AG08396 (cell line): ENCODE data around the gene KRIT1.
A peak's percentile ranks its signal among the peaks of the same experiment; 100 is the strongest.
"Not testable (repeated sequence)": the region's sequence is repeated elsewhere in the genome, so short reads cannot be mapped to it uniquely, and the experiment has no call there.

Experiments
- DNase-seq: peaks from one replicate; pipeline ENCODE4 v3.0.0; 2012; ENCODE audit warnings: low spot score, mixed read lengths

KRIT1 gene

DNA sequence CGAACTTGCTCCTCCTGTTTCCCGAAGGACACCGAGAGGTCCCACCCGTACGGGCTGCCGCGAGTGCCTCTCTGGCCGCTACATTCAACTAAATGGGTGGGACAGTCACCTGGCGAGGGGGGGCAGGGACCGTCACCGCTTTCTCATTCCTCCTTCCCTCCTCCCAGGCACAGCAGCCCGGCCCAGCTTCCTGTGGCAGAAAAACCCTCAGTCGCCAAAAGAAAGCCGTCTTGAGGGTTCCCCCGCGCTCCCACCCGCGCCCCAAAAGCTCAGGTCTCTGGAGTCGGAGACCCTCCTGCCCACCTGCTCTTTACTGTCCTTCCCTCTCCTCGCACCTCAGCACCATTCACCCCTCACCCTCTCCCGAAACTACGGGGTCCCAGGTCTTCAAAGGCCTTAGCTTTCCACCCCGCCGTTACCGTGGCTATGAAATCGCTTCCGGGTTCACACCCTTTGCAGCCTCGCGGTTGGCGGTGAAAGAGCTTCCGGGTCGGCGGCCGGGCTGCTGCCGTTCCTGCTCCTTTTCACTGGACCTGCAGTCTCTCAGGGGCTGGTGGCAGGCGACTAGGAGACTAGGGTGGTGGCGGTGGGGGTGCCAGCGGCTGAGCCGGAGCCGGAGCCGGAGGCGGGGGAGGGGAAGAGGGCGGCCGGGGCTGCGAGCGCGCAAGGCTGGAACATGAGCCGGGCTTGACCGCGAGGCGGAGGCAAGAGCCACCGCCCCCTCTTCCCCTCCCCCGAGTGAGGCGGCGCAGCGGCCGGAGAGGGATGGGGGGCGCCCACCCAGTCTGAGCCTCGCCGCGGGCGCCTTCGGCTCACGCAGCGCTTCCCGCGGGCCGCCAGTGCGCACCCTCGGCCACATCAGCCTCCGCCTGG lies at the start of gene KRIT1, which contains the start of gene ANKIB1:
Gene KRIT1, minus strand, starts transcription at position 428 of the 873 bp plus-strand sequence. CDS start 3,779 bp downstream, outside the sequence.
Gene ANKIB1, plus strand, starts transcription at position 488 of the 873 bp plus-strand sequence. CDS start 49,005 bp downstream, outside the sequence.
- DNase-seq, result peak; percentile 87

DNA sequence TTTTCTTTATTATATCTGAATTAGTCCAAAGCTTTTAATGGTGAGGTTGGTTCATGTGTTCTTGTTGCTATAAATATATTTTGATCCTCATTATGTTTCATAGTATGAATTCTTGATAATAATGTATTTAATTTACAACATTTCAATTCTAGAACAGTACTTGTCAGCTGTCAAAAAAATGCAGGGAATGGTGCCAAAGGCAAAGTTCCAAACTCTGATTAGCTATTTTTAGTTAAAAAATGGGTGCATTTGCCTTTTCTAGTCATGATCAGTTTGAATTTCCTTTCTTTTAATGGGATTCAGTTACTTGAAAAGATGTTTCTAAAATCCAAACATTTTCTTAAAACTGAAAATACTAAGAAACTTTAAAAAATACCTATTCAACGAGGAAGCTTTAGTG lies 49.7 kb upstream of the KRIT1 start:
- DNase-seq, result no peak

DNA sequence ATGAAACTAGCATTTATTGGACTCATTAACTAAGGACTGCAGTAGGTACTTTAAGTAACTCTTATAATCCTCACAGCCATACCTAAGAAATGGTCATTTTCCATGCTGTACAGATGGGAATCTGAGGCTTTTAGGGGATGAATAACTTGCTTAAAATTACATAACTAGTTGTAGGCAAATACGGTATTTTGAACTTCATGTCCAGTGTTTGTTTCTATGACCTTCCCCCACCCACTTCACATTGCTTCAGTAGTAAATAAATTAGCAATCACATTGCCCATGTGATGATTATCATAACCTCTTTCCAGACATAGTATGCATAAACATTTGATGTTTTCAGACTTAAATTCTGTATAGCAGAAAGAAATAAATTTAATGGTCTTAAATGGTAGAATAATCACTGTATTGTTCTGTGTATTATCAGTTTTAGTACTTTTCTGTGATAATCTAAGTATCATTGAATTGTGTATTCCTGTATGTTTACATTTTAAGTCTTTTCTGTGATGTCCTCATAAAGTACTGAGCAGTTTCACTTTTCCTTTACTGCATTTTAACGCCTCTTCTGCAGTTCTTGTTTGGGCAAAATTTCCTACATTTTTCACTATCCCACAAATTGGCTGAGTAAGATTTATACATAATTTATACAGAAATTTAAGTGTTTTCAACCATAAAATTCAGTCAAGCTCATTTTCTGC lies 48.3 kb upstream of the KRIT1 start:
- no peak for DNase-seq

DNA sequence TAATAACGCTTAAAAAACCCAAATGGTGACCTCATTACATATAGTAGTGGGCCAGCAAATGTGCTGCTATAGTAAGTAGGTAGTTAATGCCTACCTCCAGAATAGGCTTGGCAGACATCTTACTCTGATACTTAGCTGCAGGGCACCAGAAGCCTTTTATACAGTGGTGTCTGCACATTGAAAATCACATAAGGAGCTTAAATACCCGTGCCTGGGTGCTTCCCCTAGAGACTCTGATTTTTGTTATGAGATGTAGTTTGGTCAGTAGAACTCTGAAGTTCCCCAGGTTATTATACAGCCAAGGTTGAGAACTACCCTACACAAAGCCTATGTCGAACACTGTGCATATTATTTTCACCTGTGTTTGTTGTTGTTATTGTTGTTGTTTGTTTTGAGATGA lies 47.3 kb upstream of the KRIT1 start:
- no peak for DNase-seq

DNA sequence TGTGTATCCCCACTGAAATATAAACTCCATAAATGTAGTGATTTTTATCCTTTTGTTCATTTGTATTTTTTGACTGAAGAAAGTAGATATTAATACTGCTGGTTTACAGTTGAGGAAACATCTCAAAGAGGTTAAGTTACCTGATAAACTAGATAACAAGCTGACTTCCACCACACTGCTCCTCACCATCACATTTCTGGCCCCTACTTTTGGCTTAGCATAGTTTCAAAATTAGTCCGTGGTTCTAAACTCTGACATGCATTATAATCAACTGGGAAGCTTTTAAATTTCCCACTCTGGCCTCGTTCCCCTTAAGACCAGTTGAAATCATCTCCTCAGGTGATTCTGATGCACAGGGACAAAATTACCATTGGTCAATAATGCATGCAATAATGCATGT lies 43.6 kb upstream of the KRIT1 start:
- no peak for DNase-seq

DNA sequence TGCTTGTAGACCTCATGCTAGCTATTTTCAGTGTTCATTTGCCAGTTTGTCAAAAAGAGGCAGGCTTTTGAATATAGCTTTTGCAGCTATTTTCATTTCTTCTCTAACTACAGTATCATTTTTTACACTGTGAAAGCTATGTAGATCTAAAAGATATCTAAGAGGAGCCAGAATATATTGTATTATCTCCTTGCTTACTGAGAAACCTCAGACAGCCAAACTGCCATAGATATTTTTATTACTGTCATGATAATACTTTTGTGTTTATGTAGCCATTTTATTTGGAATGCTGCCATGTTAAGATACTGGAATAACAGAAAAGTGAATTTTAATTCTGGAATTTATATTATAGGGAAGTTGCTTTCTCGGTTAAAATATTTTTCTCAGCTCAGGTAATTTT lies 37.2 kb upstream of the KRIT1 start:
- DNase-seq, result no peak

DNA sequence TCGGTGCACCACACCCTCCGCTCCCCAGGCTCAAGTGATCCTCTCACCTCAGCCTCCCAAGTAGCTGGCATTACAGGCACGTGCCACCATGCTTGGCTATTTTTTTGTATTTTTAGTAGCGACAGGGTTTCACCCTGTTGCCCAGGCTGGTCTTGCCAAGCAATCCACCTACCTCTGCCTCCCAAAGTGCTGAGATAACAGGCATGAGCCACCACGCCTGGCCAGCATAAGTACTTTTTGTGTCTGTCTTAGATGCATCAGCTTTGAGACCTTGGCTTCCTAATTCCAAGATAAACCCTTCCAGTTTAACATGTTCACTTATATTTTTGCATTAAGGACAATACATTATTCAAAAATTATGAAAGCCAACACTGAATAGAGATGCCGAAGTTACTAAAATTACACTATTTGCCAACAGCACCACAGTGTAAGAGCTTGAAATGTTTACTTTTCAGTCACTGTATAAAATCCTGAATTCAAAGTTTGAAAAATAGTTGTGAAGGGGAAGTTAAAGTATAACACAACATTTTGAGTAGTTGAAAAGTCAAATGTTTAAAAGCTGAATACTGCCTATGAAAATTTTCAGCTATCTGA lies 36.6 kb upstream of the KRIT1 start:
- no peak for DNase-seq

DNA sequence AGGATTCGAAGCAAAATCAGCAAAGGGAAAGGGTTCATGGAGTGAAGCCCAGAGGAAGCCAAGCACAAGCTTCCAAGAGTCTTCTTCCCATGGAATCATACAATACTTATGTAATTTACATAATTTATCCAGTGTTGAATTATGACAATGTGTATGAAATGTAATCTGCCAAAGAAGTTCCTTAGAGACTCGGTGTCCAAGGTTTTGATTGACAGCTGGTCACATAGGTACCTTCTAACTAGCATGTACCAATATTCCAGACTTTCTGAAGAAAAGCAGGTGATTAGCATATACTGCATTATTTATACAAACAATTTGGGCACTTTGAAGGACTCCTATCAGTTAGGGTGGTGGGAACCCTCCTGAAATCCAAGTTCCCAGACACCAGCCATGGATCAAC lies 35.3 kb upstream of the KRIT1 start:
- no peak for DNase-seq

DNA sequence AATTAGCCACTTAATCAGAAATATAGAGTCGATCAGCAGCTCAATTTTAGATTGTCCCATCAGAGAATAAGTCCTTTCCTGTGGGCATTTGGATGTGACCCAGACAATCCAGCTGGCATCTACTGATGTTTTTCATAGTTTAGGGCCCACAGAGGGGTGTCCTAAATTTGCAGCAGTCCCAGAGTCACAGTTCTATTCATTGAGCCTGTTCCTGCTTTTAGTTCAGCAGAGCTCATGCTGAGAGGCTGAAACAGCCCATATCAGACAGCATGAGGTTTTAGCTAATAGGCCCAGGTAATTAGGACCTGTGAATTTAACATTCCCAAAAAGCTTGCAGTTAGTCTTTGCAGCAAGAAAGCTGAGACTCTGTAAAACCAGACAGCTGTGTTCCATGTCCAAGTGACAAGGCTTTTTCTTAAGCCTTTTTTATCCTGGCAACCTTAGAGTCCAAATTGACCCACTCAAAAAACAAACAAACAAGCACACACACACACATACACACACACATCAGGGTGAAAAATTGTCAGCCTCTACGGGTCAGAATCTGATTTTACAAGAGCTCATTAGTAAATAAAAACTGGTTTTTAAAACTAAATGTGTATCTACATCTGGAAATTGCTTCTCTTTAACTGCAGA lies 33.8 kb upstream of the KRIT1 start:
- DNase-seq, result no peak

DNA sequence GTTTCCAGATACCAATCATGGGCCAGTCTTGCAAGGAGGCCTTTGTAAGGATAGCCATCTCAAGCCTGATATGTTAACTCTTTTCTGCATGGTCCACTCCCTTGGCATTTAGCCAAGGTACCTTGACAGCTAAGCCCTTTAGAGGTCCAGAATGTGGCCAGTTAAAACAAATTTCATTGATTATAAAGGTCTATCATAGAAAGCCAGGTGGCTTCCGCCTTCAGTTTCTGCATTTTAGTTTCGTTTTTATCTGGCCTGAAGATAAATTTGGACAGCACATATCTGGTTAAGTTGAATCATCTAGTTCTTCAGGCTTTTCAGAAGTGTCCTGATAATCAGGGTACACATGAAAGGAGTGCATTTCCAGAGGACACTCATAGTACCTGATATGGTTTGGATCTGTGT lies 30.7 kb upstream of the KRIT1 start:
- DNase-seq, result no peak

DNA sequence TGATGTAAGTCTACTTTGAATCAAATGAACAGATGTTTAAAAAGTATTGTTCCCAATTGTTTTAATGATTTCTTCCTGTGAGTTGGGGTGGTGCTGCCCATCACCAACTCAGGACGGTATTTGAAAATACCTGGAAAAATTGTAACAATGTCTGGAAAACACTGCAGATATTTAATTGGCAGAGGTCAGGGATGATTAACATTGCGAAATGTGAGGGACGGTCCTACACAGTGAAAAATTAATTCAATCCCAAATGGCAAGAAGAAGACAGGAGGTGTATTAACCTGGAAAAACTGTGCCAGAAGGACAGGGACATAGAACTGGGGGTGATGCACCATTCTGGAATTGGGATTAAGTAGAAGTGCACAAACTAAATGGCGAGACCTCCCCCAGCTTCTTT lies 29.6 kb upstream of the KRIT1 start:
- no peak for DNase-seq

DNA sequence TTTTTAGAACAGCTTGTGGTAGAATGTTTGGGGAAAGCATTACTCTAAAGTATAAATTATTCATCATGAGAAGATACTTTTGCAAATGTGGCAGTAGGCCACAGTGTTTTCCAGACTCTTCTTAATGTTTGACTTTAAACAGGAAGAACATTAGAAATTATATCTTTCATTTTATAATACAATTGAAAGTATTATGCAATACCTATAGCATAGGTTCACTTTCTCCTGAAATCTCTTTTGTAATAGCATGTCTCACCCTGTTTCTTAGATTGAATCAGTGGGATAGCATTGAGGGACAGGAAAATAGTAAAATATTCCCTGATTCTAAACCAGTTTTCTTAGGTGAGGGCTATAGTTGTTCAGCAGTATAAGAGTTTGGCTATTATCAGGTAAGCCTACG lies 23.2 kb upstream of the KRIT1 start:
- DNase-seq, result no peak

DNA sequence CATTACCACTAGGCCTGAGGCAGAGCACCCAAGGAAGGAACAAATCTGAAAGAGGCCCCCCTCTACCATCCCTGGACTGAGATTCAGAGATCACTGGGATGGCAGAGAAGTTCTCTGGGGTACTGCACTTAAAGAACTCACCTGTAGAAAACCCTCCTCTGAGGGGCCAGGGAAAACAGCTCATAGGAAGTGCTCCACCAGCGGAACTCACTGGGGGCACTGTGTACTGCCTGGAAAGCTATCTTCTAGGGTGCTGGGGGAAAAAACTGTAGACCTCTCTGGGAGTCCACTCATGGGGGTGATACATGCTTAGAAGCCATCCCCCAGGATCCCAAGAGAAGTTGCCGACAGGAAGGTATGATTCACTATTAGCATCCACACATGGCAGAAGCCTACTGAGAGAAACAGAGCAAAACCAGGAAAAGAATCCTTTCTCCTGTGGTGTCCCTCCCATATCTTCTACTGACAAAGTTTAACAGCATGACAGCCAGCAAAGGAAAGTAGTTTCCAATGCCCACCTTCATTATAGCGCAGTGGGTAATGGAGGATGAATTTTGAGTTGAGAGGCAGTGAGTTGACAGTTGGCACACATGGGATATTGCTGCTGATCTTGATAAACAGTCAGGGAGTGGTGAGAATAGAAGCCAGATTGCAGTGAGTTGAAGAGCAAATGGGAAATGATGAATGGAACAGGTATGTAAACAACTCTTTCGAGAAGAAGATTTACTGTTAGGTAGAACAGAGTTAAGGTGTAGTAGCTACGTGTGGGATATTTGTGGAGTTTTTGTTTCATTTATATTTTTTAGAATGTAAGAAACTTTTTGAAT lies 20.9 kb upstream of the KRIT1 start:
- DNase-seq, result no peak

DNA sequence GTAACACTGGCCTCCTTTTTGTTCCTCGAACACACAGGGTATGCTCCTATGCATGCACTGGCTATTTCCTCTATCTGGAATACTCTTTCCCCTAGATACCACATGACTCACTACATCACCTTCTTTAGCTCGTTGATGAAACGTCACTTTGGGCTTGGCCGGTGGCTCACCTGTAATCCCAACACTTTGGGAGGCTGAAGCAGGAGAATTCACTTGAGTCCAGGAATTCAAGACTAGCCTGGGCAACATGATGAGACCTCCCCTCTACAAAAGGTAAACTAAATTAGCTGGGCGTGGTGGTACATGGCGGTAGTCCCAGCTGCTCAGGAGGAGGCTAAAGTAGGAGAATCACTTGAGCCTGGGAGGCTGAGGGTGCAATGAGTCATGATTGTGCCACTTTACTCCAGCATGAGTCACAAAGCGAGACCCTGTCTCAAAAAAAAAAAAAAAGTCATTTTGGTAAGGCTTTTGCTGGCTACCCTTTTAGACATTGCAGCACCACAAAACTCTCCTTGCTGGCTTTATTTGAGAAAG lies 14.6 kb upstream of the KRIT1 start:
- DNase-seq, result no peak

DNA sequence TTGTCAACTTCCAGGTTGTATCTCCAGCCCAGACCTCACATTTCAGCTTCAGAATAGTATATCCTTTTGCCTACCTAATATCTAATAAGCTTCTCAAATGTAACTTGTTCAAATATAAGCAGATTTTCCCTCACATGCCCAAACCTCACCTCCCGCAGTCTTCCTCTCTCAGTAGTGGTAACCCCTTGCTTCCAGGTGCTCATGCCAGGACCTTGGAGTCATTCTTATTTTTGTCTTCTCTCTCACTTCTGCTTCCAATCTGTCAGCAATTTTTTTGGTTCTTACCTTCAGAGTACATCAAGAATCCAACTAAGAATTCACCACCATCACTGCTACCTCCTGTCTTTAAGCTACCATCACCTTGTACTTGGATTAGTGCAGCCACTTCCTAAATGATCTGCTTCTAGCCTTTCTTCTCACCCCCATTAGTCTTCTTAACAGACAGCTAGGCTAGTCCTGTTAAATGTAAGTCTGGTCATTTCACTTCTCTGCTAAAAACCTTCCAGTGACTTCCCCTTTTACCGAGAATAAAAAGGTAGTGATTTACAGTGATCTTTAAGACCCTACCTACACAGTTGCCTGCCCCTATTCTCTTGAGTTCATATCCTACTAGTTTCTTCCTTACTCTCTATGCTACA lies 14.0 kb upstream of the KRIT1 start:
- DNase-seq, result no peak

DNA sequence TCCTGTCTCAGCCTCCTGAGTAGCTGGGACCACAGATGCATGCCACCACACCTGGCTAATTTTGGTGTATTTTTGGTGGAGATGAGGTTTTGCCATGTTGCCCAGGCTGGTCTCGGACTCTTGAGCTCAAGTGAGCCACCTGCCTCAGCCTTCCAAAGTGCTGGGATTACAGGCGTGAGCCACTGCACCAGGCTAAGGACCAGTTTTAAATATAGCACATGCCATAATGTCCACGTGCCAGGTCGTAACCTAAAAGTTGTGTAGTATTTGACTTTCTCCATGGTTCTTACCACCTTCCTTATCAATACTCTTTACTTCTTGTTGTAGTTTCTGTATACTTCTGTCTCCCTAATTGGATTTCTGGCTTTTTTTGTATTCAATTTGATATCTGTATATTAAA lies 13.3 kb upstream of the KRIT1 start:
- no peak for DNase-seq

DNA sequence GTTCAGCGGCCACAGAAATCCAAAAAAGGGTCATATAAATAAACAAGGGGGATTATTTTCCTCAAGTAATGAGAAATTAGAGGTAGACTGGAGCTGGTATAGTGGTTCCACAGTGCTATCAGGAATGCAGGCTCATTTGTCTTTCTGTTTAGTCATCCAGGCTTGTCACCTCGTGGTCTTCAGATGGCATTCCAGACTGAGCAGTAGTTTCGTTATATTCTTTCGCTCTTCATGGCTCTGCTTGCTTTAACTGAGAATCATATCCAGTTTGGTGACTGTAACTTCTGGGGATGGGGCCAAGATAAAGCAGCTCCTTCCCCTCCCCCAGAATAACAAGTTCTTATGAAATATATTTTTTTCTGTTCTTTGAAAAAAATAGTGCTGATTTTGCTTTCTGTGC lies 9.6 kb upstream of the KRIT1 start:
- peak; percentile 82 for DNase-seq

DNA sequence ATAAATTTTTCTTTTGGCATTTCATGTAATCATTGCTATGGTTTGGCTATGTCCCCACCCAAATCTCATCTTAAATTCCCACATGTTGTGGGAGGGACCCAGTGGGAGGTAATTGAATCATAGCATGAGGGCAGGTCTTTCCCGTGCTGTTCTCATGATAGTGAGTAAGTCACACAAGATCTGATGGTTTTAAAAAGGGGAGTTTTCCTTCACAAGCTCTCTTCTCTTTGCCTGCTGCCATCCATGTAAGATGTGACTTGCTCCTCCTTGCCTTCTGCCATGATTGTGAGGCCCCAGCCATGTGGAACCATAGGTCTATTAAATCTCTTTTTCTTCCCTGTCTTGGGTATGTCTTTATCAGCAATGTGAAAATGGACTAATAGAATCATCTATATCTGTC lies 9.1 kb upstream of the KRIT1 start:
- DNase-seq, result not testable (repeated sequence)

DNA sequence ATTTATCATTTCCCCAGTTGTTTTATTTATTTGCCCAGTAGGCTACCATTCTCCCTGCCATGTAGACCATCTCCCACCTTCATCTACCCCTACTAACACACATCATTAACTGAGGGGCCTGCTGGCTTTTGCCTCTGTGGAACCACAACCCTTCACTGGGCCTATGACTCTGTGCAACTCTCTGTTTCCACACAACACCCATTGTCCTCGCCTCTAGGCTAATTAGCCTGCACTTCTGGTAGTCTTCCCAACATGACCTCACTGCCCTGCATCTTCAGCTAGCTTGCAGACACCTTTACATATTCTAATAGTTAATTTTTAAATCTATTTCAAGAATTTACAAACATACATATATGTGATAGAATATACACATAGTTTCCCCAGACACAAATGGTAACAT lies 7.5 kb upstream of the KRIT1 start:
- no peak for DNase-seq

DNA sequence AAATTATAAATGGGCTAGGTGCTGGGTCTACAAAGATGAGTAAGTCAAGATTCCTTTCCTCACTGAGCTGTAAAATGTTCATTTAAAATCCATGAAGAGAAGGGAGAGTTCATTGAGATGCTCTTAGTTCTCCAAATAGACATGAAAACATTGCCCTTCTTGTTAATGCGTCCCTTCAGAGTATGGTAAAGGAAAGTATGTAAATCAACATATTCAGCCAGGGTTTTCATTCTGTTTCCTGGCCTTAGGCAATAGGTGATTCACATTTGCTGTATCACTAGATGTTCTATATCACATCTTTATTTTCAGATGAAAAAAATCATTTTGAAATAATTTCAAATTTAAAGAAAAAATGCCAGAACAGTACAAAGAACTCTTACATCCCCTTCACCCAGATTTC lies 5.5 kb upstream of the KRIT1 start:
- no peak for DNase-seq

DNA sequence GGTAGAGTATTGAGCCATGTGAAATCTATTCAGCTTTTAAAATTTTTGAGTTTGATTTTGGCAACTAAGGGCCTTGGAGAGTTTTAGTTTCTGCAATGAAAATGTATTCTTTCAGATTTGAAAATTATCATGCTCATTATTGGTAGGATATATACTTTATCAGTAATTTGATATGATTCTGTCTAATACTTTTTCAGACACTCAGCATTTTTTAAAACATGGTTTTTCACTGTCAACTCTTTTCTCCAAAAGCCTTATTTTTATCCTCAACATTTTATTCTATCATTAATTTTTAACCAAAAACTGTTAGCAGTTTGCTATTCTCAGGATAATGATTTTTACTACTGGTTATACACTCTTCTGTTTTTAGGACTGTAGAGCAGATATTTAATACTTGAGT lies 4.9 kb upstream of the KRIT1 start:
- no peak for DNase-seq
